NCI-H2196 treated with DMSO at 0.1 percent for 48 hours (cell line): ENCODE measurements around the gene TATDN2.
"Not testable (repeated sequence)": the region's sequence is repeated elsewhere in the genome, so short reads cannot be mapped to it uniquely, and the experiment has no call there.

Experiments used
- DNase-seq: peaks from one replicate; lab custom pipeline; 2025; ENCODE audit not compliant: unreplicated experiment; lab: John Stamatoyannopoulos, UW

TATDN2 gene

GRCh38 chr3:10235551-10235950 lies 12.7 kb upstream of the TATDN2 start:
- DNase-seq, result no peak

DNA sequence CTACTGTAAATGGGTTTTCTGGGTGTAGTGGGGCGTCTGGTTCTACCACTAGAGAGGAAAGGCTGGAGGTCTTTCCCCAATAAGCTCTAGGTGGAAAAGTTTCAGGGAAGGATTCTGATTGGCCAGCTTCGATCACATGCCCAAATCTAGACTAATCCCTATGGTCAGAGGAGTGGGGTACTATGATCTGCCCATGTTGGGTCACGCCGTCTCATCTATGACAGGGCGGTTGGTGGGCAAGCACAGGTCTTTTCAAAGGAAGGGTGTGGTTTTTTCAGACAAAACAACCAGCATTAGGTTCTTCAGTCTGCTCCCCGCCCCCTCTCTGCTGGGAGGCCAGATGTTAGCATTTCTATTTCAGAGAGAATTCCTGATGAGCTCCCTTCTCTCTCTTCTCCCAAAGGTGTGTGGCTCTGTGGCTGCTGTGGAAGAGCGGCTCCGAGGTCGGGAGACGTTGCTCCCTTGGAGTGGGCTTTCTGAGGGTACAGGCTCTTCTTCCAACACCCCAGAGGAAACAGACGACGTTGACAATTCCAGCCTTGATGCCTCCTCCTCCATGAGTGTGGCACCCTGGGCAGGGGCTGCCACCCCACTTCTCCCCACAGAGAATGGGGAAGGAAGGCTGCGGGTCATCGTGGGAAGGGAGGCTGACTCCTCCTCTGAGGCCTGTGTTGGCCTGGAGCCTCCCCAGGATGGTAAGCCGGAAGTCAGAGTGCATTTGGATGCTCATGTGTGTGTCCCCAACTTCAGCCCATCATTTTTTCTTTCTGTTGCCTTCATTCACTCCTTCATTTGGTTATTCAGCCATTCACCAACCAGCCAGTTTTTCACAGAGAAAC lies 9.7 kb upstream of the TATDN2 start:
- no peak for DNase-seq

DNA sequence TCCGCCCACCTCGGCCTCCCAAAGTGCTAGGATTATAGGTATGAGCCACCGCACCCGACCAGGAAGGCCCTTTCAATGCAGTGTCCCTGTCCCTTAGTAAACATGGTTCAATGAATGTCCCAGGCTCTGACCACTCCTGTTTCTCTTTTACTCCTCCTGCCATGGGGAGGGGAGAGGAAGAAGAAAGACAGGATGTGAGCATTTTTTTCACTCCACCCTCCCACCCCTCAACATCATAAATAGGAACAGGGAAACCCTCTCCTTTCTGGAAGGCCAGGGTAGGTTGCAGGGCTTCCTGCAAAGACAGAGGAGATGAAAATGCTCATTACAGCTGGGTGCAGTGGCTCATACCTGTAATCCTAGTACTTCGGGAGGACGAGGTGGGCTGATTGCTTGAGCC lies 7.5 kb upstream of the TATDN2 start:
- no peak for DNase-seq

- DNase-seq, result no peak
Measured at GRCh38 chr3:10242182-10243065, 5.8 kb upstream of the TATDN2 start.

GRCh38 chr3:10244009-10244408 lies 4.2 kb upstream of the TATDN2 start:
- DNase-seq, result no peak

- DNase-seq, result no peak
Measured at GRCh38 chr3:10245081-10245712, 3.1 kb upstream of the TATDN2 start.

DNA sequence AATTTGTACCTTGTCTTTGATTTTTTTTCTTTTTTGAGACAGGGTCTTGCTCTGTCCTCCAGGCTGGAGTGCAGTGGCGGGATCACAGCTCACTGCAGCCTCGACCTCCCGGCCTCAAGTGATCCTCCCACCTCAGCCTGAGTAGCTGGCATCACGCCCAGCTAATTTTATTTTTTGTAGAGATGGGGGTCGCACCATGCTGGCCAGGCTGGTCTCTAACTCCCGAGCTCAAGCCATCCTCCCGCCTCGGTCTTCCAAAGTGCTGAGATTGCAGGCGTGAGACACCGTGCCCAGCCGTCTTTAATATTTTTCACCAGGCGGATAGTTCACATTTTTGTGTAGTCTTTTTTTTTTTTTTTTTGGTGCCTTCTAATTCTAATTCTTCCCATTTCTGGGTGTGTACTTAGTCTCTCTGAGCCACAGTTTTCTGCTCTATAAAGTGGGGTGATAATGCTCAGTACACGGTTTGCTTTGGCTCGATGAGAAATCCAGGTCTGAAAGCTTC lies 528 bp upstream of the TATDN2 start:
- DNase-seq, result no peak

DNA sequence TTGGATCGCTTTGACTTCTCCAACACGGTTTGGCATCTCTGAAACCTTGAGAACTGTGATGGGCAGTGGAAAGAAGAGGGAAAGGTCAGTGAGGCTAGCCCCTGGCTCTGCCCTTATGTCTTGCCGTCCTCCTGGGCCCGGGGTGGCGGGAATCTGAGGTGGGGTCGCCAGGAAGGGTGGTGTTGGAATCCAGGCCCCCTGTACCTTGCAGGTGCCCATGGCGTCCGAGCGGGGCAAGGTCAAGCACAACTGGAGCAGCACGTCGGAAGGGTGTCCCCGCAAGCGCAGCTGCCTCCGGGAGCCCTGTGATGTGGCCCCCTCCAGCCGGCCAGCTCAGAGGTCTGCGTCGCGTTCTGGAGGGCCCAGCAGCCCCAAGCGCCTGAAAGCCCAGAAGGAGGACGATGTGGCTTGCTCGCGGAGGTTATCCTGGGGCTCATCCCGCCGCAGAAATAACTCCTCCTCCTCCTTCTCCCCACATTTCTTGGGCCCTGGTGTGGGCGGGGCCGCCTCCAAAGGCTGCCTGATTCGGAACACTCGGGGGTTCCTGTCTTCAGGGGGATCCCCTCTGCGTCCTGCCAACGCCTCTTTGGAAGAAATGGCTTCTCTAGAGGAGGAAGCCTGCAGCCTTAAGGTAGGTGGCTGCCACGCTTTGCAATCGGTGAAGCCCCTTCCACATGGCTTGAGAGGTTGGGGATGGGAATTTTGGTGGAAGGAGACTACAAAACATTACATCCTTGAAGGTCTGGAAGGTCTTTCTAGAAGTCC lies 907 bp downstream of the TATDN2 start:
- no peak for DNase-seq

DNA sequence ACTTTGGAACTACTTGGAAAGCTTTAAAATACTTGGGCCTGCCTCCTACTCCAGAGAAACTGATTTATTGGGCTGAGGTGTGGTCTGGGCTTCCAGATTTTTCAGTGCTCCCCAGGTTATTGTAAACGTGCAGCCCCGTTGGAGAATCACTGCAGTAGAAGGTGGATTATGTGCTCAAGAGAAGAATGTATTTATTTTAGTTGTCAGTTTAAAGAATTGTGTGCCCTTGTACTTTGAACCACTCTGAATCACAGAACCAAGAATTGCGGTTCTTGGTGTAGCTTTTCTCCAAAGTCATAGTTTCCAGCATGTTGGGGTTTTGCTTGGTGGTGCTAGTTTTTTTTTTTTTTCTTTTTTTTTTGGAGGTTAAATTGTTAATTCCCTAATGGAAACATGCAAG lies 1.6 kb downstream of the TATDN2 start:
- no peak for DNase-seq

- DNase-seq, result no peak
Measured at GRCh38 chr3:10251006-10251405, 2.7 kb downstream of the TATDN2 start.

GRCh38 chr3:10253731-10254130 lies 5.5 kb downstream of the TATDN2 start:
- no peak for DNase-seq

DNA sequence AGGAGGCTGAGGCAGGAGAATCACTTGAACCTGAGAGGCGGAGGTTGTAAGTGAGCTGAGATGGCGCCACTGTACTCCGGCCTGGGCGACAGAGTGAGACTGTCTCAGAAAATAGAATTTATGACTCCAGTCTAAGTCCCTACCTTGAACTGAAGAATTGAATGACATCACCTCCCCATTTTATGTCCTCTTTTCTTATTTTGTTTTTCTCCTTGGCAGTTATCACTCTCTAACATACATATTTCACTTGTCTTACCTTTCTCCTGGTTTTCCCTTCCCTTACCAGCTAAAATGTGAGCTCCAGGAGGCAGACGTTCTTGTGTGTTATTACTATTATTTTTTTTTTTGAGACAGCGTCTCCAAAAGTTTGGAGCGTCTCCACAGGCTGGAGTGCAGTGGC lies 7.6 kb downstream of the TATDN2 start:
- DNase-seq, result no peak

DNA sequence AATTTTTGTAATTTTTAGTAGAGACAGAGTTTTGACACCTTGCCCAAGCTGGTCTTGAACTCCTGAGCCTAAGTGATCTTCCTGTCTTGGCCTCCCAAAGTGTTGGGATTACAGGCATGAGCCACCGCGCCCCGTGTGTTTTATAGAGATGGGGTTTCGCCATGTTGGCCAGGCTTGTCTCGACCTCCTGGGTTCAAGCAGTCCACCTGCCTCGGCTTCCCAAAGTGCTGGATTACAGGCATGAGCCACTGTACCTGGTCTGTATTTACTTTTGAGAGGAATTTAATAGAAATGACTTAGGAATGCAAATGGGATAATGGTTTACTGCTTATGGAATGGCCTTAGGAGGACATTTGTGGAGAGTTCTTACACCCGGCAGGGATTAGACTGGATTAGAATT lies 10.8 kb downstream of the TATDN2 start:
- no peak for DNase-seq

DNA sequence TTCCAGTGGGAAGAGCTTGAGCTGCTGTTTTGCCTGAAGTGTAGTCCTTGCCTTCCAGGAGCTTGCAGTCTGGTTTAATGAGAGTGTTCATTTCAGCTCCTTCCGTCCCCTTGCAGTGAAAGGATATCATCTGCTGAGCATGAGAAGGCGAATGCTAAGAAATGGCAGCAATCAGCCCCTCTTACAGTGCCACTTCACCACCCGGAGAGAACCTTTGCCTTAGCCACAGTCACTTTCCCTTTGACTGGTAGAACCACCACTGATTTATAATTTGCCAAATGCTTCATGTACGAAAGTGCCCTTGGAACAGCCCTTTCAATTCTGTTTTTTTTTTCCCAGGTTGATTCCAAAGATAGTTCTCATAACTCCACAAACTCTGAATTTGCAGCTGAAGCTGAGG lies 11.5 kb downstream of the TATDN2 start:
- DNase-seq, result no peak

DNA sequence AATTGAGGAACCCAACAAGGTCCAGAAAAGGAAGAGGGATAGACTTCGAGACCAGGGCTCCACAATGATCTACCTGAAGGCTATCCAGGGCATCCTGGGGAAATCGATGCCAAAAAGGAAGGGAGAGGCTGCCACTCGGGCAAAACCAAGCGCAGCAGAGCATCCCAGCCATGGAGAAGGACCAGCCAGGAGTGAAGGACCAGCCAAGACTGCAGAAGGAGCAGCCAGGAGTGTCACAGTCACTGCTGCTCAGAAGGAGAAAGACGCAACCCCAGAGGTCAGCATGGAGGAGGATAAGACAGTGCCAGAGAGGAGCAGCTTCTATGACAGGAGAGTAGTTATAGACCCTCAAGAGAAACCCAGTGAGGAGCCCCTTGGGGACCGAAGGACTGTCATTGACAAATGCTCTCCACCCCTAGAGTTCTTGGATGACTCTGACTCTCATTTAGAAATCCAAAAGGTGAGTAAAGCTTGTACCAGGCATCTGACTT lies 12.0 kb downstream of the TATDN2 start:
- no peak for DNase-seq

DNA sequence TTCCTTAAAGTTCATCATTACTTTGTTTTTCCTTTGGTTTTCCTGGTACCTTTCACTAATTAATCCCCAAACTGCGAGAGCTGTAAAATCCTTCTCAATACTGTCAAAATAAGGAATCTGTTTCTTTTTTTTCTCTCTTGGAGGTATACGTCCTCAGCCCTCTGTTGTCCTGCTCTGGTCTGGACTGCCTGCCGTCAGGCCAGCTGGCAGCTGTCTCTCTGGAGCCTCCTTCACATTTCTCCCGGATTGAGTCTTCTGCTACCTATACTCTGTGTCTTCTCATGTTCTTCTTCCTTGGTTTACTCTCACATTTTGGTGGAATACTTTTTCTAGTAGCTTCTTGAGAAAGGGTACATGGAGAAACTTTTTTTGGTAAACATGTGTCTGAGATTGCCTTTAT lies 13.8 kb downstream of the TATDN2 start:
- no peak for DNase-seq

- no peak for DNase-seq
Measured at GRCh38 chr3:10263646-10264363, 15.5 kb downstream of the TATDN2 start.

DNA sequence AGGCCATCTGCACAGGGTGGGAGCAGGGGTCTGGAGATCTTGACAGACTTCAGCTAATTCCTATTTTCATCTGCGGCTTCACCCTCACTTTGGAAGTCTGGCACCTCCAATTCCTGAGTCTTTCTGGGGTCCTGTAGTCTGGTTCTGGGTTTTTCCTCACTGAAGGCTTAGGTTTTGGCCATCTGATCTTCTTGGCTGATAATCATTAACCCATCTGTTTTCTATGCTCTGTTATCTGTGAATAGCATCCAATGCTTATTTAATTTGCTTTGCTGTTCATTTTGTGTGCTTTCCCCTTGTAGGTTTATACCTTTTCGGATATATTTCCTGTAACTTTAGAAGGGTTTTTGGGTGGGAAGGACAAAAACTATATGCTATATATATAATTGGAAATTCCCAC lies 17.6 kb downstream of the TATDN2 start:
- no peak for DNase-seq

GRCh38 chr3:10266936-10267335 lies 18.7 kb downstream of the TATDN2 start:
- not testable (repeated sequence) for DNase-seq

- DNase-seq, result no peak
Measured at GRCh38 chr3:10268116-10268515, 19.9 kb downstream of the TATDN2 start.
